Esophagus muscularis mucosa (tissue), 4 donors: Measurements from ENCODE around the gene ROBO4.

ENCODE experiments used
- CTCF ChIP-seq, 3 experiments: fragments of 200-600 bp in 2 of 3; fragments of 450-650 bp in 1 of 3; sonication (generic) in 2 of 3; IDR thresholded peaks; one replicate each; pipeline ENCODE4 v1.5.1; 2017 to 2019; ENCODE audit warnings: antibody characterized with exemption in 3 of 3, mild to moderate bottlenecking in 2 of 3, moderate library complexity in 1 of 3
- EP300 ChIP-seq: sonication (generic); formaldehyde crosslinking; IDR thresholded peaks from one replicate; pipeline ENCODE4 v1.6.1; 2017; ENCODE audit warnings: antibody characterized with exemption
- POLR2A ChIP-seq: fragments of 450-650 bp; IDR thresholded peaks from one replicate; pipeline ENCODE4 v1.6.1; 2017; ENCODE audit warnings: antibody characterized with exemption, moderate library complexity, mild to moderate bottlenecking, low read depth

GRCh38 chr11:124886476-124886875 lies 11.2 kb downstream of the ROBO4 start:
- TF ChIP-seq CTCF (IDR thresholded peaks at IDR 0.05), result no peak
- TF ChIP-seq POLR2A, result no peak
- no peak for TF ChIP-seq EP300
